ENCODE measurements around the gene GOT1. TPM values are rescaled to one million over a fixed set of nuclear protein-coding genes. Genes with fewer than 3 reads are reported as not detected.

GOT1 gene
- total RNA-seq, 1 donor from 2014 or later, result 21.6 TPM

DNA sequence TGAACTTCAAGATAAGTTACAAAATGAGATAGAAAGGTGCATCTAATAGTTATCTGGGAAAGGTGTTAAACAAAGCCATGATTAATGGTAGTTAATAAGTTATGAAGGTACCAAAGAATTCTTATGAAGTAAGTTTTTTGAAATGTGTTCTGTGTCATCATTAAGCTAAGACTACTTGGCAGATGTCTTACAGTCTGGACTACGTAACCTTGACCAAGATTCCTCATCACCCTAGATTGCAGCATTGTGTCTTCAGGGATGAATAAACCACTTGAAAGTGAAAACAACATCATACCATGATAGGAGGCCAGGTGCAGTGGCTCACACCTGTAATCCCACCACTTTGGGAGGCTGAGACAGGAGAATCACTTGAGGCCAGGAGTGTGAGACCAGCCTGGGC is 48.2 kb downstream of the GOT1 start:
- TF ChIP-seq, protein P1, sequence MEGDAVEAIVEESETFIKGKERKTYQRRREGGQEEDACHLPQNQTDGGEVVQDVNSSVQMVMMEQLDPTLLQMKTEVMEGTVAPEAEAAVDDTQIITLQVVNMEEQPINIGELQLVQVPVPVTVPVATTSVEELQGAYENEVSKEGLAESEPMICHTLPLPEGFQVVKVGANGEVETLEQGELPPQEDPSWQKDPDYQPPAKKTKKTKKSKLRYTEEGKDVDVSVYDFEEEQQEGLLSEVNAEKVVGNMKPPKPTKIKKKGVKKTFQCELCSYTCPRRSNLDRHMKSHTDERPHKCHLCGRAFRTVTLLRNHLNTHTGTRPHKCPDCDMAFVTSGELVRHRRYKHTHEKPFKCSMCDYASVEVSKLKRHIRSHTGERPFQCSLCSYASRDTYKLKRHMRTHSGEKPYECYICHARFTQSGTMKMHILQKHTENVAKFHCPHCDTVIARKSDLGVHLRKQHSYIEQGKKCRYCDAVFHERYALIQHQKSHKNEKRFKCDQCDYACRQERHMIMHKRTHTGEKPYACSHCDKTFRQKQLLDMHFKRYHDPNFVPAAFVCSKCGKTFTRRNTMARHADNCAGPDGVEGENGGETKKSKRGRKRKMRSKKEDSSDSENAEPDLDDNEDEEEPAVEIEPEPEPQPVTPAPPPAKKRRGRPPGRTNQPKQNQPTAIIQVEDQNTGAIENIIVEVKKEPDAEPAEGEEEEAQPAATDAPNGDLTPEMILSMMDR (IDR thresholded peaks at IDR 0.05; ENCODE audit: unreplicated experiment), result no peak
- H3K9me3 Mint-ChIP-seq, result no peaks in the 10 kb centered on the region
- H3K36me3 Mint-ChIP-seq, result no peaks in the 10 kb centered on the region
- H3K27ac Mint-ChIP-seq, result no peak overlapping the region
- no peaks in the 10 kb centered on the region for H3K4me1 Mint-ChIP-seq
- H3K4me3 Mint-ChIP-seq, result no peak overlapping the region
- peaks cover 12% of the 10 kb centered on the region for H3K27me3 Mint-ChIP-seq (ENCODE audit: low read depth)
- no peak for DNase-seq (ENCODE audit: low spot score in 2 of 2, unreplicated experiment in 2 of 2)

DNA sequence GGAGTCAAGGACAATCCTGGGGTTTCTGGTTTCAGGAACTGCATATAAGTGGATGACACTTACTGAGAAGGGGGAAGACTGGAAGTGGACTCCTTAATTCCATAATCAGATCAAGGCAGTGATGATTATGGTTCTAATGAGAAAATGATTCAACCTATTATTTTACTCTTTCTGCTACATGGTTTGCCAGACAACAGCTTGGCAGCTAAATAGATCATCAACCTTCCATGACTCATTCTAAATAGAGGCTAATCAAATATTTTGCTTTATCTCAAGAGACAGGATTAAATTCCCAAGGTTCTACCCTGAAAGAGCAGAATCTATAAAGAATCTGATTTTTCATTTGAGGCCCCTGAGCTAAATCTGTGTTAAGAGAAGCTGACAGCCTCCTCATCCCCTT is 55.0 kb downstream of the GOT1 start:
- no peak overlapping the region for H3K4me3 Mint-ChIP-seq
- no peaks in the 10 kb centered on the region for H3K4me1 Mint-ChIP-seq
- no peak for DNase-seq (ENCODE audit: low spot score in 2 of 2, unreplicated experiment in 2 of 2)
- H3K27me3 Mint-ChIP-seq (ENCODE audit: low read depth), result peaks cover 24% of the 10 kb centered on the region
- H3K27ac Mint-ChIP-seq, result no peak overlapping the region
- TF ChIP-seq, protein P1 (IDR thresholded peaks at IDR 0.05; ENCODE audit: unreplicated experiment), result no peak
- no peaks in the 10 kb centered on the region for H3K9me3 Mint-ChIP-seq
- H3K36me3 Mint-ChIP-seq, result no peaks in the 10 kb centered on the region

DNA sequence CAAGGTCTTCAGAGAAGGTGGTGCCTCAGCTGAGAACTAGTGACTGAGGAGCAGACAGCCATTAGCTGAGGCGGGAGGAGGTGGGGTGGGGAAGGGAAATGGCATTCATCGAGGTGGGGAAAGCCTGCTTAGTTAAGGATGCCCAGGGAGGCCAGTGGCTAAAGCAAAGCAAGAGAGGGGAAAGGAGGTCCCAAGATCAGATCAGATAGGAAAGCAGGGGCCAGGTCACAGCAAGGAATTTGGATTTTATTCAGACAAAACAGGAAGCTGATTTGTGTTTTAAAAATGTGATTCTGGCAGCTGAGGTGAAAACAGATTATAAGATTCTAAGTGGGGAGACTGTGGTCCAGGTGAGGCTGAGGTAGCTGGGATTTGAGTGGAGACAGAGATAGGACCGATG is 55.5 kb downstream of the GOT1 start:
- Mint-ChIP-seq H3K9me3 (no peaks in the 10 kb centered on the region), H3K4me3 (no peak overlapping the region), H3K27me3 (ENCODE audit: low read depth) (peaks cover 25% of the 10 kb centered on the region), H3K36me3 (no peaks in the 10 kb centered on the region), H3K27ac (no peak overlapping the region), H3K4me1 (no peaks in the 10 kb centered on the region)
- TF ChIP-seq, protein P1 (IDR thresholded peaks at IDR 0.05; ENCODE audit: unreplicated experiment), result no peak
- DNase-seq (ENCODE audit: low spot score in 2 of 2, unreplicated experiment in 2 of 2), result no peak

DNA sequence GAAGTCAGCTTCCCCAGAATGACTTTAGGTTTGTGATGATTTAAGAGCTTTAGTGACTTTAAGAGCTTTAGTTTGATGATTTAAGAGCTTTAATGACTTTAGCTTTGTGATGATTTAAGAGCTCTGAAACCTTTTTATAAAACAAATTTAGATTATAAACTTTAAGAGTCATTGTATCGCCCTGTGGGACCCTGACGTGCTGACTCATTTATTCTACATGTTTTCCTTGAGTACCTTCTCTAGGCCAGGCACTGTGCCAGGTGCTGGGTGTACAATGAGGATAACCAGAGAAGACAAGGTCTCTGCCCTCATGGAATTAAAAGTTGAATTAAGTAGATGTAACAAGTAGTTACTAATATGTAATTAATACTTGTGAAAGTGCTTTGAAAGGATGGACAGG is 55.9 kb downstream of the GOT1 start:
- Mint-ChIP-seq H3K27ac (no peak overlapping the region), H3K9me3 (no peaks in the 10 kb centered on the region), H3K27me3 (ENCODE audit: low read depth) (peaks cover 28% of the 10 kb centered on the region), H3K4me1 (no peaks in the 10 kb centered on the region), H3K4me3 (no peak overlapping the region), H3K36me3 (no peaks in the 10 kb centered on the region)
- no peak for DNase-seq (ENCODE audit: low spot score in 2 of 2, unreplicated experiment in 2 of 2)
- TF ChIP-seq, protein P1 (IDR thresholded peaks at IDR 0.05; ENCODE audit: unreplicated experiment), result no peak

DNA sequence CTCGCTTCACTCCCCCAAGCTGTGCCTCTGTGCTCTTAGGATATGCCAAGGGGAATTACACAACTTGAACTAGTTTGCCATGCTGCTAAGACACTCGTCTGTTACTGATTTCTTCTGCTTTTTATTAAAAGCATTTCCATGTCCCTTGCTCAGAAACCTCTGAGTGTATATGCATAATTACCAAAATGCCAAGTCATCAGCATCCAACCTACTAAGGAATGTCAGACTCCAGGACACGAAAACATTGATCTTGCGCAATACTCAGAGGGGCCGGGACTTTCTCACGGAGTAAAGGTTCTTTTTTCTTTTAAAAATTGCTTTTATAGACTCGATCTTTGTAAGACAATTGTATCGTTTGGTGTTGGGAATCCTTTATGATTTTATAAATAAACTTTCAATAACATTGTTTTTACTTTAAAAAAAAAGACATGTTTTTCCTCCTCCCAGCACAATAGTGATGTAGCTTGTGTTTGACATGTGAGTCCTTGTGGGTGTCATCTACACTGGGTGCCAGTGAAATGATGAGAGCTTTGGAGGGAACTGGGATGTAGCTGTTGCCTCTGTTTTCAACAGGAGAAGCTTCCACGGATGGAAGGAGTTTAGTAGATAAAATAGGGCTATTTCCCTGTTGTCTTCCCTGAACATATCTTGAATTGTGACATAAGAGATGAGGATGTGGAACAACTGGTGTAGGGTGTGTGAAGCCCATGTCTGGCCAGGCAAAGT is 57.7 kb downstream of the GOT1 start:
- TF ChIP-seq, protein P1 (IDR thresholded peaks at IDR 0.05; ENCODE audit: unreplicated experiment), result no peak
- Mint-ChIP-seq H3K27ac (no peak overlapping the region), H3K4me1 (peaks cover 1% of the 10 kb centered on the region), H3K36me3 (no peaks in the 10 kb centered on the region), H3K27me3 (ENCODE audit: low read depth) (peaks cover 39% of the 10 kb centered on the region), H3K4me3 (no peak overlapping the region), H3K9me3 (no peaks in the 10 kb centered on the region)
- DNase-seq (ENCODE audit: low spot score in 2 of 2, unreplicated experiment in 2 of 2), result no peak

Measured in mesothelial cell of epicardium (in vitro differentiated cells).